ENCODE data around the gene PPP1R3E. TPM values are rescaled to one million over a fixed set of nuclear protein-coding genes. Genes with fewer than 3 reads are reported as not detected.
A peak's percentile ranks its signal among the peaks of the same experiment; 100 is the strongest.

PPP1R3E gene
- total RNA-seq, 1 donor from 2014 or later = 2.6 TPM

DNA sequence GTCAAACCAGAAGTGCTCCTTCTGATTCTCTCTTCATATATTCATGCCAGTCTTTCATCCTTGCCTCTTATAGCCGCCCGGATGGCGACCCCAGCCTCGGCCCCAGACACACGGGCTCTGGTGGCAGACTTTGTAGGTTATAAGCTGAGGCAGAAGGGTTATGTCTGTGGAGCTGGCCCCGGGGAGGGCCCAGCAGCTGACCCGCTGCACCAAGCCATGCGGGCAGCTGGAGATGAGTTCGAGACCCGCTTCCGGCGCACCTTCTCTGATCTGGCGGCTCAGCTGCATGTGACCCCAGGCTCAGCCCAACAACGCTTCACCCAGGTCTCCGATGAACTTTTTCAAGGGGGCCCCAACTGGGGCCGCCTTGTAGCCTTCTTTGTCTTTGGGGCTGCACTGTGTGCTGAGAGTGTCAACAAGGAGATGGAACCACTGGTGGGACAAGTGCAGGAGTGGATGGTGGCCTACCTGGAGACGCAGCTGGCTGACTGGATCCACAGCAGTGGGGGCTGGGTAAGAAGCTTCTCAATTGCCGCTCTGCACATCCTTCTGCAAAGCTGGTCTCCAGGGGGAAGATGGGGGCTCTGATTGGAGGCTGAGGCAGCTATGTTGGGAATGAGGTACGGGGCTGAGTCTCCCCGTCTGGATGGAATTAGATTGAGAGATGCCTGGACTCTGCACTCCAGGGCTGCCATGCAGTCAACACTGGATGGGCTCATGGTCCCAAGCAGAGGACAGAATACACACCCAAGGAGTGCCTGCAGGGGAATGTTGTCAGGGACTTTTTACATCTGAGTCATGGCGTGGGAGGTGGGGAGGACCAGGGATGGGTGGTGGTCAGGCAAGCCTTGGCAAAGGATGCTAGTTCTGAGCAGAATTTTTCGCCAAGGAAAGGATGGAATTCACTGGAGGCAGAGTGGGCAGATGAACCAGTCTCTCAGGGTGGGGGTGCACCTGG, 5.3 kb upstream of the PPP1R3E start:
- Histone ChIP-seq H3K4me3 (ENCODE audit: low read length in 3 of 3) (peak overlapping the region; percentile 83 to 96 (median 94)), H3K36me3 (ENCODE audit: control insufficient read depth in 3 of 3, insufficient read depth in 3 of 3, low read length in 3 of 3) (peaks cover 21 to 34% (median 22%) of the 10 kb centered on the region in 3 donors), H3K27ac (ENCODE audit: low read depth, low read length) (peak overlapping the region; percentile 88), H3K9ac (ENCODE audit: low read depth in 1 of 3, low read length in 3 of 3) (peak overlapping the region; percentile 90 to 98 (median 97)), H3K27me3 (ENCODE audit: control insufficient read depth in 3 of 3, insufficient read depth in 3 of 3, low read length in 3 of 3) (no peaks in the 10 kb centered on the region), H3K4me1 (ENCODE audit: control insufficient read depth in 3 of 3, insufficient read depth in 3 of 3, low read length in 3 of 3) (peaks cover 30 to 41% (median 31%) of the 10 kb centered on the region in 3 donors), H3K9me3 (ENCODE audit: control insufficient read depth in 3 of 3, low read length in 3 of 3) (no peaks in the 10 kb centered on the region)

DNA sequence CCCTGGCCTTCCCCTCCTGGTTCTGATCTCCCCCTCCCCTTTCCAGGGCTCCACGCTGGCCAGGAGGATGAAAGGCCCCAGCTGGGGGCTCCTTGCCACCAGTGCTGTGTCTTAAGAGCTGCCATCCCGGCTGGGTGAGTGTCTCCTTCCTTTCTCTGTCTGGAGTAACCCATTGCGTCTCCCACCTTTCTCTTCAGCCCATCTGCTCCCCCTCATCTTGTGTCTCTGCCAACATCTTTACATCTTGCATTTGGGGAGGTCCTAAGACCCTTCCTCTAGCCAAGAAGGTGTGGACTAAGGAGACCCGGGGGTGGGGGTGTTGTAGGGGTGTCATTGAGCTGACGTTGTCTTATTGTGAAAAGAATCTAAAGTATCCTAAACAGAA, 4.5 kb upstream of the PPP1R3E start:
- H3K9me3 ChIP-seq (ENCODE audit: control insufficient read depth in 3 of 3, low read length in 3 of 3) = no peaks in the 10 kb centered on the region
- H3K4me1 ChIP-seq (ENCODE audit: control insufficient read depth in 3 of 3, insufficient read depth in 3 of 3, low read length in 3 of 3) = peaks cover 31 to 45% (median 33%) of the 10 kb centered on the region in 3 donors
- H3K9ac ChIP-seq (ENCODE audit: low read depth in 1 of 3, low read length in 3 of 3) = peak overlapping the region; percentile 90 to 98 (median 97)
- H3K27me3 ChIP-seq (ENCODE audit: control insufficient read depth in 3 of 3, insufficient read depth in 3 of 3, low read length in 3 of 3) = no peaks in the 10 kb centered on the region
- H3K4me3 ChIP-seq (ENCODE audit: low read length in 3 of 3) = peak overlapping the region; percentile 83 to 96 (median 94)
- peak overlapping the region; percentile 88 for H3K27ac ChIP-seq (ENCODE audit: low read depth, low read length)
- H3K36me3 ChIP-seq (ENCODE audit: control insufficient read depth in 3 of 3, insufficient read depth in 3 of 3, low read length in 3 of 3) = peaks cover 21 to 34% (median 22%) of the 10 kb centered on the region in 3 donors

DNA sequence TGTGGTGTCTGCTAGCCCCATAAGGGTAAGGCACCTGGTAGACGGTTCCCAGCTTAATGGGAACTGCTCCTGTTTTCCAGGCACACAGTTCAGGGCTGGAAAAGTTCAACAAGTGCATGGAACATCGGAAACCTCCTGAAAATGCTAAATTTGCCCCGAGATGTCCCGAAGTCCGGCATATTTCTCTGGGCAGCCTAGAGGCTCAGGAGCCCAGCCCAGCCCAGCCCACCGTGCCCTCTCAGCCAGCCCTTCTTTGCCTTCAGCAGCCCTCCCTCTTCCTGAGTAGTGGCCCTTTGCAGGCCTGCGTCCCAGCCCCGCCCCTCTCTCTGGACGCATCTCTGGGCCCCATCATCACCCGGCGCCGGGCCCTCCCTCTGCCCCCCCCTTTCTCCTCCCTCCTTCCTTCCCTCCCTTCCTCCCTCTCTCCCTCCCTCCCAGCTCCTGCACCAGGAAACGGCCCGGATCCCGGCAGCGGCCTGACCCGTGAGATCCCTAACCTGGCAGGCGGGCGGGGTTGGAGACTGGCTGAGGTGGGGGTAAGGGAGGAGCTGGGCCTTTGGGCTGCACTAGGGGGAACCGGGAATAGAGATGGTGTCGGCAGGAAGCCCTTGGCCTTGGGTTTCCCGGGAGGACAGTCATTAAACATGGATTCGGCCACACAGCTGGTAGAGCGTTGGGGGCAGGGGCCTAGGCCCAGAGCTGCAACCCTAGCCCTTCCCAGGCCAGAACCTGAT, 3.9 kb upstream of the PPP1R3E start, which contains the start of gene BCL2L2:
TSS of gene BCL2L2 (plus strand) at position 422 of the 734 bp plus-strand sequence. CDS start 935 bp downstream, outside the sequence.
- peaks cover 21 to 34% (median 22%) of the 10 kb centered on the region in 3 donors for H3K36me3 ChIP-seq (ENCODE audit: control insufficient read depth in 3 of 3, insufficient read depth in 3 of 3, low read length in 3 of 3)
- H3K27ac ChIP-seq (ENCODE audit: low read depth, low read length) = peak within 1 kb of the TSS; percentile 88
- no peaks in the 10 kb centered on the region for H3K27me3 ChIP-seq (ENCODE audit: control insufficient read depth in 3 of 3, insufficient read depth in 3 of 3, low read length in 3 of 3)
- H3K4me1 ChIP-seq (ENCODE audit: control insufficient read depth in 3 of 3, insufficient read depth in 3 of 3, low read length in 3 of 3) = peaks cover 31 to 45% (median 33%) of the 10 kb centered on the region in 3 donors
- H3K9me3 ChIP-seq (ENCODE audit: control insufficient read depth in 3 of 3, low read length in 3 of 3) = no peaks in the 10 kb centered on the region
- peak within 1 kb of the TSS; percentile 83 to 96 (median 94) for H3K4me3 ChIP-seq (ENCODE audit: low read length in 3 of 3)
- peak within 1 kb of the TSS; percentile 90 to 98 (median 97) for H3K9ac ChIP-seq (ENCODE audit: low read depth in 1 of 3, low read length in 3 of 3)

DNA sequence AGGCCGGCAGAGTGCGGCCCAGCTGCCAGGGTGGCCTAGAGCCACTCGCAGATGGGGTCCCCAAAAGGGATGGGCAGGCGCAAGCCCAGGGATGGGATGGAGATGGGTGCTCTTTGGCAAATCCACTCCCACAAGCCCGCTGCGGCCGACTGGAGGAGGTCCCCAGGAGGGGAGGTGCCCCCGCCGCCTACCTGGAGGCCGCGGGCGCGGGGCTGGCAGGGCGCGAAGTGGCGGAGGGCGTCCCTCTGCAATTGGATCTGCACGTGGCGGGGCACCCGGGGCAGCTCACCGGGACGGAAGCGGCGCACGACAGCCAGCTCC, 730 bp downstream of the PPP1R3E start:
- peaks cover 12 to 19% (median 13%) of the 10 kb centered on the region in 3 donors for H3K36me3 ChIP-seq (ENCODE audit: control insufficient read depth in 3 of 3, insufficient read depth in 3 of 3, low read length in 3 of 3)
- peaks cover 27 to 42% (median 29%) of the 10 kb centered on the region in 3 donors for H3K4me1 ChIP-seq (ENCODE audit: control insufficient read depth in 3 of 3, insufficient read depth in 3 of 3, low read length in 3 of 3)
- H3K9ac ChIP-seq (ENCODE audit: low read depth in 1 of 3, low read length in 3 of 3) = peak overlapping the region; percentile 91 to 98 (median 96)
- H3K27ac ChIP-seq (ENCODE audit: low read depth, low read length) = peak overlapping the region; percentile 97
- H3K4me3 ChIP-seq (ENCODE audit: low read length in 3 of 3) = peak overlapping the region; percentile 88 to 94 (median 90)
- no peaks in the 10 kb centered on the region for H3K9me3 ChIP-seq (ENCODE audit: control insufficient read depth in 3 of 3, low read length in 3 of 3)
- no peaks in the 10 kb centered on the region for H3K27me3 ChIP-seq (ENCODE audit: control insufficient read depth in 3 of 3, insufficient read depth in 3 of 3, low read length in 3 of 3)

DNA sequence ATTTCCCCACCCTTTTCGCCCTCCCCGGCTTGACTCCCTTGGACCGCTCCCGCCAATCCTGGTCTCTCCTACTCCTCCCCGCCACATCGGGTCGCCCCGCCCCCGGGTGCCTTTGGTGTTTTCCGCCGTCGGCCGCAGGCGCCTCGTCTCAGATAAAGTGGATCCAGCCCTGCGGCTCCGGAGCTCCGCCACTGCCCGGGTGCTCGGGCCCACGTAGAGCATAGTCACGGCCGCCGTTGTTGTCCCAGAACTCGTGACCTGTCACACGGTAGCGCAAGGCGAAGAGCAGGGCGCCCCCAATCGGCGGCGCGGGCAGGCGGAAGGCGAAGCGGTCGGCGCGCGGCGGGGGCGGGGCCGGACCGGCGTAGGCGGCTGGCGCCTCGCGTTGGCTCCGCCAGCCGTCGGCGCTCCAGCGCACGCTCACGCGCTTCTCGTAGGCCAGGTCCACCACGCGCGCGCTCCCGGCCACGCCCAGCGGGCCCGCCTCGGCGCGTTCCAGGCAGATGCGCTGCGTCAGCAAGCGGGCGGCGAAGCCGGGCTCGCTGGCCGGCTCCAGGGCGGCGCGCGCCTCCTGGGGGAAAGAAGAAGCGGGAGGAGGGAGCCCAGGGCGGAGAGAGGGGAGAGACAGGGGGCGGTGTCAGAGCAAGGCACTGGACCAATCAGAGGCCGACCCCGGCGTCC, 1.2 kb downstream of the PPP1R3E start:
- Histone ChIP-seq H3K36me3 (ENCODE audit: control insufficient read depth in 3 of 3, insufficient read depth in 3 of 3, low read length in 3 of 3) (peaks cover 15 to 21% (median 16%) of the 10 kb centered on the region in 3 donors), H3K9me3 (ENCODE audit: control insufficient read depth in 3 of 3, low read length in 3 of 3) (no peaks in the 10 kb centered on the region), H3K4me1 (ENCODE audit: control insufficient read depth in 3 of 3, insufficient read depth in 3 of 3, low read length in 3 of 3) (peaks cover 24 to 37% (median 28%) of the 10 kb centered on the region in 3 donors), H3K9ac (ENCODE audit: low read depth in 1 of 3, low read length in 3 of 3) (peak overlapping the region; percentile 91 to 98 (median 96)), H3K27ac (ENCODE audit: low read depth, low read length) (peak overlapping the region; percentile 97), H3K27me3 (ENCODE audit: control insufficient read depth in 3 of 3, insufficient read depth in 3 of 3, low read length in 3 of 3) (no peaks in the 10 kb centered on the region), H3K4me3 (ENCODE audit: low read length in 3 of 3) (peak overlapping the region; percentile 88 to 94 (median 90))

DNA sequence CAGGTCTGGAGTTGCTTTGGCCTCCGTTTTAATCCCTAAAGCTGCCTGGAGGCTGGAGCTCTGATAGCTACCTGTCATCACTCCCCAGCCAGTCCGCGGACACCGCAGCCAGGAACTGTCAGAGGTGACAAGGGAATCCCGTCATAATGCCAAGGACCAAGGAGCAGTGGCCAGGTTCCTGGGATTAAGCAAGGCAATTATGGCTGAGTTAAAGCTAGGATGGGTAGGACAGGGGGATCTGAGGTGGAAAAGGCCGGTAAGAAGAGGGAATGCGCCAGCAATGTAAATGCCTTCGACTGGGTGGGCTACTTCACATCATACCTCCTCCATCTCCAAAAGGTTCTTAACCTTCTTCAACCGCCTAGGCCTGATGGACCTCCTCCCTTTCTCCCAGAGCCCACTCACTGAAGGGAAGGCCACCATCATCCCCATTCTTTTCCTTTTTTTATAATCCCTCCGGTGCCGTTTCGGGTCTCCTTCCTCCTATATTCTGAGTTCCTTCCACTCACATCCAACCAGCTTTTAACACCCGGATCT, 1.9 kb downstream of the PPP1R3E start:
- Histone ChIP-seq H3K27me3 (ENCODE audit: control insufficient read depth in 3 of 3, insufficient read depth in 3 of 3, low read length in 3 of 3) (no peaks in the 10 kb centered on the region), H3K9me3 (ENCODE audit: control insufficient read depth in 3 of 3, low read length in 3 of 3) (no peaks in the 10 kb centered on the region), H3K4me3 (ENCODE audit: low read length in 3 of 3) (peak overlapping the region; percentile 84 to 89 (median 84)), H3K9ac (ENCODE audit: low read depth in 1 of 3, low read length in 3 of 3) (peak overlapping the region; percentile 86 to 95 (median 92)), H3K4me1 (ENCODE audit: control insufficient read depth in 3 of 3, insufficient read depth in 3 of 3, low read length in 3 of 3) (peaks cover 18 to 30% (median 22%) of the 10 kb centered on the region in 3 donors), H3K36me3 (ENCODE audit: control insufficient read depth in 3 of 3, insufficient read depth in 3 of 3, low read length in 3 of 3) (peaks cover 15 to 21% (median 18%) of the 10 kb centered on the region in 3 donors), H3K27ac (ENCODE audit: low read depth, low read length) (peak overlapping the region; percentile 97)

DNA sequence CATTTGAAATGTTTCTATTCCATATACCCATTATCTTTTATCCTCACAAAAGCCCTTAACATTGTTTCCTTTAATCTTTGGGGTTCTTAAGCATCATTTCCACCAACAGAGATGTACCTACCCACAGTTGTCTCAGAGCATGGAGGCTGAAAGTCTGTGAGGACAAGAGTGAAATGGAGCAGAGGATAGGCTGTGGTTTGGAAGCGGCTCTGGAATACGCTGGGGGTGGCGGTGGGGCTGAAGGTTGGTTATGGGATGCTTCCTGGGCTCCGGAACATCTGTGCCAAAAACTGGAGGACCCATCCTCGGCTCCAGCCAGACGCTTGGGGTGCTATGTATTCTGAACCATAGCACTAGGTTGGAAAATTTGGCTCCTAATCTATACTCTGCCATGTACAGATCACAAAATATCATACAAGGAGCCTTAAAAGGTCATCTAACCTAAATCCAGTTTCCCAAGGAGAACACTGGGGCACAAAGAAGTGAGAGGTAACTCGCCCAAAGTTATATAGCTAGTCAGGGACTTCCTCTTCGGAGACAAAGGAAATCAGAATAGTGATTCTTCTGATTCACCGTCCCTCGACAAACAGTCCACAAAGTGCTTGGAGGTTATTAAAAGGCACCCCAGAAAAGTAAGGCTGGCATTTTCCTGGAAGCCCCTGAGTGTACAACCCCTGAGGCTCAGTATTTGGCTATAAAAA, 2.5 kb downstream of the PPP1R3E start:
- Histone ChIP-seq H3K27me3 (ENCODE audit: control insufficient read depth in 3 of 3, insufficient read depth in 3 of 3, low read length in 3 of 3) (no peaks in the 10 kb centered on the region), H3K36me3 (ENCODE audit: control insufficient read depth in 3 of 3, insufficient read depth in 3 of 3, low read length in 3 of 3) (peaks cover 15 to 21% (median 18%) of the 10 kb centered on the region in 3 donors), H3K4me1 (ENCODE audit: control insufficient read depth in 3 of 3, insufficient read depth in 3 of 3, low read length in 3 of 3) (peaks cover 17 to 28% (median 21%) of the 10 kb centered on the region in 3 donors), H3K27ac (ENCODE audit: low read depth, low read length) (peak overlapping the region; percentile 97), H3K4me3 (ENCODE audit: low read length in 3 of 3) (peak overlapping the region; percentile 84 to 89 (median 84)), H3K9me3 (ENCODE audit: control insufficient read depth in 3 of 3, low read length in 3 of 3) (no peaks in the 10 kb centered on the region), H3K9ac (ENCODE audit: low read depth in 1 of 3, low read length in 3 of 3) (peak overlapping the region; percentile 86 to 95 (median 92))

DNA sequence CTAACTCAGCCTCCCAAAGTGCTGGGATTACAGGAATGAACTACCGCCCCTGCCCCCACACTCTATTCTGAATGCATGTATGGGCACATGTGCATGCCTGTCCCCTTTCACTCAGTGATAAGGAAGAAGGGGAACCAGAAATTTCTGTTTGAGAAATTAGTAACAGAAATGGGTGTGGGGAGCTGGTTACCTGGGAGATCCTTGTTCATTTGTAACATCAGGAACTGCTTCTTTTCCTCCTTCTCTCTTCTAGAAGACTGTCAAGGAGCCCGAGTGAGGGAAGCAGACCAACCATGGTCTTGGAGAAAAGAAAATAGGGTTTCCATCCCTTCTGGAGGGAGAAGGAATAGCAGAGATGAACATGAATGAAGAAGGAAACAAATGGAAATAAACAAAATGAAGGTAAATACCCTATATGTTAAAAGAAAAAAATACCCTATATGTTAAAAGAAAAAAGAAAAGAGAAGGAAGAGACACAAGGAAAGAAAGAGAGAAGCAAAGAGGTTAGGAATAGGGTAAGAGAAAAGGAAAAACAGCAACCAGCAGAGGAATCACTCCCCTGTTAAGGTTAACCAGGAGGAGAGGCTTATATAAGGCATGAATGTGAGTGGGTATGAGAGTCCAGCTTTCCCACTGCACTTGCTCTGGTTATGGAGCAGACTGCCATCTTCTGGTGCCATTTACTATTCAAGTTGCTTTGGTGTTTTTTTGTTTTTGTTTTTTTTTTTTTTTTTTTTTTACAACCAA, 3.3 kb downstream of the PPP1R3E start:
- Histone ChIP-seq H3K4me3 (ENCODE audit: low read length in 3 of 3) (no peak overlapping the region), H3K9ac (ENCODE audit: low read depth in 1 of 3, low read length in 3 of 3) (peak overlapping the region in 2 of 3 donors; percentile 25 to 92)

More for the DNA sequence above, 3.3 kb downstream of the PPP1R3E start:
- Histone ChIP-seq H3K27ac (ENCODE audit: low read depth, low read length) (peak overlapping the region; percentile 97), H3K4me1 (ENCODE audit: control insufficient read depth in 3 of 3, insufficient read depth in 3 of 3, low read length in 3 of 3) (peaks cover 18 to 34% (median 22%) of the 10 kb centered on the region in 3 donors), H3K27me3 (ENCODE audit: control insufficient read depth in 3 of 3, insufficient read depth in 3 of 3, low read length in 3 of 3) (no peaks in the 10 kb centered on the region), H3K36me3 (ENCODE audit: control insufficient read depth in 3 of 3, insufficient read depth in 3 of 3, low read length in 3 of 3) (peaks cover 15 to 21% (median 18%) of the 10 kb centered on the region in 3 donors), H3K9me3 (ENCODE audit: control insufficient read depth in 3 of 3, low read length in 3 of 3) (no peaks in the 10 kb centered on the region)

All from skeletal muscle tissue (tissue), 4 donors.